GM21619 (cell line): ENCODE data around the gene PHF20.
"Not testable (repeated sequence)": the region's sequence is repeated elsewhere in the genome, so short reads cannot be mapped to it uniquely, and the experiment has no call there.

Experiments used
- ATAC-seq: cut with Tn5 transposase; IDR thresholded peaks from one replicate; pipeline ENCODE4 v1.9.1; 2021; ENCODE audit not compliant: unreplicated experiment

The PHF20 gene

GRCh38 chr20:35968930-35969329 is 197.1 kb downstream of the PHF20 start:
- ATAC-seq: no peak

- no peak for ATAC-seq
Measured at GRCh38 chr20:35971981-35972380, 200.2 kb downstream of the PHF20 start.

- ATAC-seq: no peak
Measured at GRCh38 chr20:35972462-35972861, 200.6 kb downstream of the PHF20 start.

- no peak for ATAC-seq
Measured at GRCh38 chr20:35974256-35974655, 202.4 kb downstream of the PHF20 start.

- ATAC-seq: no peak
Measured at GRCh38 chr20:35975576-35976373, 204.0 kb downstream of the PHF20 start.

- no peak for ATAC-seq
Measured at GRCh38 chr20:35978041-35978513, 206.3 kb downstream of the PHF20 start.

GRCh38 chr20:35979544-35979943 is 207.7 kb downstream of the PHF20 start:
- ATAC-seq: no peak

- ATAC-seq: no peak
Measured at GRCh38 chr20:35981969-35982368, 210.2 kb downstream of the PHF20 start.

- ATAC-seq: no peak
Measured at GRCh38 chr20:35984382-35984781, 212.6 kb downstream of the PHF20 start.

GRCh38 chr20:35985806-35986205 is 214.0 kb downstream of the PHF20 start:
- ATAC-seq: no peak

- no peak for ATAC-seq
Measured at GRCh38 chr20:35988910-35989463, 217.2 kb downstream of the PHF20 start.

- ATAC-seq: no peak
Measured at GRCh38 chr20:35991142-35991771, 219.4 kb downstream of the PHF20 start.

- ATAC-seq: no peak
Measured at GRCh38 chr20:35992713-35993335, 221.0 kb downstream of the PHF20 start.

- ATAC-seq: no peak
Measured at GRCh38 chr20:35994994-35995453, 223.2 kb downstream of the PHF20 start.

- ATAC-seq: not testable (repeated sequence)
Measured at GRCh38 chr20:35996492-35996891, 224.7 kb downstream of the PHF20 start.
